Neuron (in vitro differentiated cells): ENCODE measurements around the gene CUEDC1.
"Not testable (repeated sequence)": the region's sequence is repeated elsewhere in the genome, so short reads cannot be mapped to it uniquely, and the experiment has no call there.

Experiments
- H2AFZ ChIP-seq: one replicate; pipeline ENCODE4 v1.6.1; 2013; ENCODE audit warnings: low read depth, mild to moderate bottlenecking, inconsistent platforms, low read length, moderate library complexity
- H3K27me3 ChIP-seq: one replicate; pipeline ENCODE4 v1.6.1; 2013; ENCODE audit warnings: low read length; ENCODE audit not compliant: insufficient read depth
- H3K36me3 ChIP-seq: one replicate; pipeline ENCODE4 v1.6.1; 2013; ENCODE audit warnings: low read length; ENCODE audit not compliant: insufficient read depth
- H3K4me1 ChIP-seq: one replicate; pipeline ENCODE4 v1.6.1; 2013; ENCODE audit warnings: low read length; ENCODE audit not compliant: insufficient read depth
- H3K4me3 ChIP-seq: 2 replicates; pipeline ENCODE4 v1.5.1; 2013; ENCODE audit warnings: mild to moderate bottlenecking, low read length, moderate library complexity
- H3K9me3 ChIP-seq: one replicate; pipeline ENCODE4 v1.6.1; 2013; ENCODE audit warnings: low read length

Gene CUEDC1

GRCh38 chr17:57849163-57849873 is 105.9 kb downstream of the CUEDC1 start:
- Histone ChIP-seq H3K36me3 (peaks cover 12% of the 10 kb centered on the region), H3K4me1 (peaks cover 16% of the 10 kb centered on the region), H3K9me3 (no peaks in the 10 kb centered on the region), H2AFZ (no peak overlapping the region), H3K27me3 (no peaks in the 10 kb centered on the region), H3K4me3 (peak overlapping the region; percentile 87)

- not testable (repeated sequence) for H3K4me3 ChIP-seq, H3K27me3 ChIP-seq, H3K9me3 ChIP-seq, H2AFZ ChIP-seq
- Histone ChIP-seq H3K36me3 (peaks cover 15% of the 10 kb centered on the region), H3K4me1 (peaks cover 15% of the 10 kb centered on the region)
Measured at GRCh38 chr17:57846056-57846945, 108.9 kb downstream of the CUEDC1 start.

GRCh38 chr17:57842280-57842679 is 112.9 kb downstream of the CUEDC1 start:
- Histone ChIP-seq H2AFZ (no peak overlapping the region), H3K4me1 (no peaks in the 10 kb centered on the region), H3K9me3 (no peaks in the 10 kb centered on the region), H3K36me3 (peaks cover 39% of the 10 kb centered on the region), H3K4me3 (no peak overlapping the region), H3K27me3 (no peaks in the 10 kb centered on the region)

- Histone ChIP-seq H3K27me3 (no peaks in the 10 kb centered on the region), H3K9me3 (no peaks in the 10 kb centered on the region), H3K4me3 (no peak overlapping the region), H3K36me3 (peaks cover 34% of the 10 kb centered on the region), H2AFZ (no peak overlapping the region), H3K4me1 (no peaks in the 10 kb centered on the region)
Measured at GRCh38 chr17:57839571-57839923, 115.7 kb downstream of the CUEDC1 start.

GRCh38 chr17:57838857-57839570 is 116.2 kb downstream of the CUEDC1 start:
- no peaks in the 10 kb centered on the region for H3K9me3 ChIP-seq

GRCh38 chr17:57838453-57838852 is 116.8 kb downstream of the CUEDC1 start:
- peaks cover 32% of the 10 kb centered on the region for H3K36me3 ChIP-seq
- H3K4me1 ChIP-seq, result peaks cover 4% of the 10 kb centered on the region
- H3K4me3 ChIP-seq, result no peak overlapping the region
- H3K27me3 ChIP-seq, result no peaks in the 10 kb centered on the region
- H2AFZ ChIP-seq, result no peak overlapping the region
- no peaks in the 10 kb centered on the region for H3K9me3 ChIP-seq

More at GRCh38 chr17:57838857-57839570, 116.2 kb downstream of the CUEDC1 start:
- no peak overlapping the region for H2AFZ ChIP-seq
- no peaks in the 10 kb centered on the region for H3K4me1 ChIP-seq
- peaks cover 33% of the 10 kb centered on the region for H3K36me3 ChIP-seq
- H3K27me3 ChIP-seq, result no peaks in the 10 kb centered on the region
- no peak overlapping the region for H3K4me3 ChIP-seq

GRCh38 chr17:57835333-57835900 is 119.8 kb downstream of the CUEDC1 start:
- H3K9me3 ChIP-seq, result no peaks in the 10 kb centered on the region
- H3K36me3 ChIP-seq, result peaks cover 23% of the 10 kb centered on the region
- peaks cover 16% of the 10 kb centered on the region for H3K4me1 ChIP-seq
- H3K4me3 ChIP-seq, result no peak overlapping the region
- H2AFZ ChIP-seq, result no peak overlapping the region
- H3K27me3 ChIP-seq, result no peaks in the 10 kb centered on the region

GRCh38 chr17:57834146-57834741 is 121.0 kb downstream of the CUEDC1 start:
- Histone ChIP-seq H3K4me3 (no peak overlapping the region), H3K9me3 (no peaks in the 10 kb centered on the region), H2AFZ (no peak overlapping the region), H3K27me3 (no peaks in the 10 kb centered on the region), H3K4me1 (peaks cover 16% of the 10 kb centered on the region), H3K36me3 (peaks cover 14% of the 10 kb centered on the region)

- Histone ChIP-seq H3K9me3 (no peaks in the 10 kb centered on the region), H3K4me3 (peak overlapping the region; percentile 41), H3K36me3 (peaks cover 6% of the 10 kb centered on the region), H3K4me1 (peaks cover 16% of the 10 kb centered on the region), H3K27me3 (no peaks in the 10 kb centered on the region), H2AFZ (peak overlapping the region; percentile 43)
Measured at GRCh38 chr17:57833179-57833939, 121.9 kb downstream of the CUEDC1 start.

- H3K4me1 ChIP-seq, result peaks cover 16% of the 10 kb centered on the region
- peak overlapping the region; percentile 41 for H3K4me3 ChIP-seq
- peak overlapping the region; percentile 43 for H2AFZ ChIP-seq
- H3K36me3 ChIP-seq, result peaks cover 4% of the 10 kb centered on the region
- H3K9me3 ChIP-seq, result no peaks in the 10 kb centered on the region
- no peaks in the 10 kb centered on the region for H3K27me3 ChIP-seq
Measured at GRCh38 chr17:57832314-57833178, 122.7 kb downstream of the CUEDC1 start.

GRCh38 chr17:57830880-57831279 is 124.3 kb downstream of the CUEDC1 start:
- Histone ChIP-seq H3K9me3 (no peaks in the 10 kb centered on the region), H2AFZ (no peak overlapping the region), H3K27me3 (no peaks in the 10 kb centered on the region), H3K36me3 (no peaks in the 10 kb centered on the region), H3K4me1 (peaks cover 16% of the 10 kb centered on the region), H3K4me3 (no peak overlapping the region)
